ENCODE results near the gene P2RY14. TPM values are rescaled to one million over a fixed set of nuclear protein-coding genes. Genes with fewer than 3 reads are reported as not detected.

The P2RY14 gene
- total and polyA plus RNA-seq, 10 of the 15 experiments (the other 5 are each of a cell fraction or from before 2014, with no cell fraction given), result 0.06 to 0.37 (median 0.28) TPM; not detected in 7

GRCh38 chr3:151200586-151200985 is 77.8 kb downstream of the P2RY14 start:
- whole genome bisulfite sequencing (ENCODE audit: insufficient coverage, insufficient replicate concordance, low lambda C conversion rate, missing lambda C conversion rate), result 40% methylated on average over 2 of the region's 2 CpGs
- H3K4me3 ChIP-seq, result no peak overlapping the region
- no peaks in the 10 kb centered on the region for H3K79me2 ChIP-seq (ENCODE audit: control insufficient read depth, insufficient read depth, low read length)
- no peak overlapping the region for H3K4me2 ChIP-seq (ENCODE audit: control insufficient read depth, insufficient read depth)
- intact Hi-C loops (cut with micrococcal nuclease; ENCODE audit: unreplicated experiment), result no loop called here
- ChIA-PET RAD21 (ENCODE audit: unreplicated experiment) (interaction anchor here (1.5 kb wide), 1 partner anchor 32 kb away, joined by 7 read pairs; no protein-coding TSS in a partner anchor), SMC1A (ENCODE audit: uncharacterized antibody, unreplicated experiment) (interaction anchor here (0.6 to 4.2 kb wide), 4 partner anchors 10 to 30 kb away, joined by 3 to 22 read pairs (median 5); no protein-coding TSS in a partner anchor), CTCF (interaction anchor here (1.7 kb wide), 2 partner anchors 27 to 33 kb away, joined by 5 to 6 read pairs; no protein-coding TSS in a partner anchor), POLR2A (no interaction called here)
- no peak overlapping the region for H2AFZ ChIP-seq (ENCODE audit: control insufficient read depth, low read depth, low read length)
- no peak overlapping the region for H3K9ac ChIP-seq (ENCODE audit: control insufficient read depth, insufficient read depth, low read length)
- H3K9me3 ChIP-seq (replicated peaks; ENCODE audit: control insufficient read depth, insufficient read depth, low read length), result no peaks in the 10 kb centered on the region
- in situ Hi-C loops (cut with MboI), result no loop called here
- H3K4me1 ChIP-seq (ENCODE audit: control insufficient read depth, insufficient read depth, low read length), result no peaks in the 10 kb centered on the region; the same call in 1 of the 2 replicates
- no peaks in the 10 kb centered on the region for H3K36me3 ChIP-seq (ENCODE audit: control insufficient read depth in 2 of 2, insufficient read depth in 2 of 2, low read length in 1 of 2)
- H3K27ac ChIP-seq (ENCODE audit: control insufficient read depth, insufficient read depth), result no peak overlapping the region
- no peak for DNase-seq (ENCODE audit: low read depth, low spot score)
- TF ChIP-seq SMAD1 (IDR thresholded peaks at IDR 0.05; ENCODE audit: low read depth, partially characterized antibody) (peak; percentile 43), FOS (IDR thresholded peaks at IDR 0.05; ENCODE audit: borderline replicate concordance, extremely low read depth, insufficient read length) (no peak)
- no peaks in the 10 kb centered on the region; a peak in 1 of 4 replicates for H3K27me3 ChIP-seq (replicated peaks in 1 of 2; ENCODE audit: control insufficient read depth in 2 of 2, insufficient read depth in 2 of 2, low read length in 1 of 2)
- no peak for FAIRE-seq
- H4K20me1 ChIP-seq (ENCODE audit: control insufficient read depth, insufficient read depth), result no peaks in the 10 kb centered on the region
- no peak for ATAC-seq
- BruUV-seq (replicated peaks), result no TSS peak

- POLR2A ChIA-PET, result no interaction called here
- intact Hi-C loops (cut with micrococcal nuclease; ENCODE audit: unreplicated experiment) (no loop called here), in situ Hi-C loops (cut with MboI) (no loop called here)
- H3K4me1 ChIP-seq (ENCODE audit: control insufficient read depth, insufficient read depth, low read length), result no peaks in the 10 kb centered on the region; the same call in 1 of the 2 replicates
- 16% methylated on average over 4 of the region's 4 CpGs for WGBS (ENCODE audit: insufficient coverage, insufficient replicate concordance, low lambda C conversion rate, missing lambda C conversion rate)
- no peak overlapping the region for H3K9ac ChIP-seq (ENCODE audit: control insufficient read depth, insufficient read depth, low read length)
- no peak overlapping the region for H3K4me2 ChIP-seq (ENCODE audit: control insufficient read depth, insufficient read depth)
- no peaks in the 10 kb centered on the region for H3K79me2 ChIP-seq (ENCODE audit: control insufficient read depth, insufficient read depth, low read length)
- H3K9me3 ChIP-seq (replicated peaks; ENCODE audit: control insufficient read depth, insufficient read depth, low read length), result no peaks in the 10 kb centered on the region
- H3K36me3 ChIP-seq (ENCODE audit: control insufficient read depth in 2 of 2, insufficient read depth in 2 of 2, low read length in 1 of 2), result no peaks in the 10 kb centered on the region
- no TSS peak for BruUV-seq (replicated peaks)
- H3K4me3 ChIP-seq, result no peak overlapping the region
- CTCF ChIA-PET, result interaction anchor here (2.9 kb wide), 1 partner anchor 28 kb away, joined by 10 read pairs; no protein-coding TSS in a partner anchor
- ATAC-seq (no peak), DNase-seq (ENCODE audit: low read depth, low spot score) (no peak), FAIRE-seq (no peak)
- H3K27me3 ChIP-seq (replicated peaks in 1 of 2; ENCODE audit: control insufficient read depth in 2 of 2, insufficient read depth in 2 of 2, low read length in 1 of 2), result no peaks in the 10 kb centered on the region; a peak in 1 of 4 replicates
- SMC1A ChIA-PET (ENCODE audit: uncharacterized antibody, unreplicated experiment), result interaction anchor here (0.6 to 4.2 kb wide), 3 partner anchors 11 to 29 kb away, joined by 3 to 22 read pairs (median 7); no protein-coding TSS in a partner anchor
- H2AFZ ChIP-seq (ENCODE audit: control insufficient read depth, low read depth, low read length), result no peak overlapping the region
- H4K20me1 ChIP-seq (ENCODE audit: control insufficient read depth, insufficient read depth), result no peaks in the 10 kb centered on the region
- RAD21 ChIA-PET (ENCODE audit: unreplicated experiment), result interaction anchor here (1.5 kb wide), 1 partner anchor 32 kb away, joined by 7 read pairs; no protein-coding TSS in a partner anchor
- H3K27ac ChIP-seq (ENCODE audit: control insufficient read depth, insufficient read depth), result no peak overlapping the region
- TF ChIP-seq E4F1 (IDR thresholded peaks at IDR 0.05; ENCODE audit: borderline replicate concordance, partially characterized antibody) (no peak), GABPA (IDR thresholded peaks at IDR 0.05; ENCODE audit: low read depth) (no peak), PML (IDR thresholded peaks at IDR 0.05; ENCODE audit: low read length) (no peak), E2F4 (IDR thresholded peaks at IDR 0.05; ENCODE audit: low read depth, low read length) (no peak), MTA3 (IDR thresholded peaks at IDR 0.05; ENCODE audit: borderline replicate concordance, low read length) (no peak), RELA (IDR thresholded peaks at IDR 0.05; ENCODE audit: borderline replicate concordance, partially characterized antibody) (no peak)
Observed at GRCh38 chr3:151199554-151200438, 78.5 kb downstream of the P2RY14 start.

All from GM12878 (cell line).